GM12872 (cell line): ENCODE results near the gene FBXL22.

ENCODE experiments used
- CTCF ChIP-seq: IDR thresholded peaks from 3 replicates; pipeline ENCODE4 v1.5.1; 2011; ENCODE audit warnings: low read depth, mild to moderate bottlenecking, low read length, moderate library complexity; ENCODE audit not compliant: insufficient read depth

The FBXL22 gene

GRCh38 chr15:63605816-63606215, 8.6 kb downstream of the FBXL22 start:
- no peak for TF ChIP-seq CTCF

- no peak for TF ChIP-seq CTCF
Observed at GRCh38 chr15:63606308-63606707, 9.1 kb downstream of the FBXL22 start.

- no peak for TF ChIP-seq CTCF
Observed at GRCh38 chr15:63608989-63609388, 11.8 kb downstream of the FBXL22 start.

GRCh38 chr15:63609448-63609847, 12.3 kb downstream of the FBXL22 start:
- TF ChIP-seq CTCF: no peak

GRCh38 chr15:63610209-63610841, 13.1 kb downstream of the FBXL22 start:
- TF ChIP-seq CTCF: peak; percentile 89

GRCh38 chr15:63611177-63611576, 14.0 kb downstream of the FBXL22 start:
- no peak for TF ChIP-seq CTCF

GRCh38 chr15:63612300-63612699, 15.1 kb downstream of the FBXL22 start:
- TF ChIP-seq CTCF: no peak

- TF ChIP-seq CTCF: no peak
Observed at GRCh38 chr15:63615935-63616334, 18.7 kb downstream of the FBXL22 start.
